H1 (cell line): ENCODE data around the gene COL4A3. TPM values are rescaled to one million over a fixed set of nuclear protein-coding genes. Genes with fewer than 3 reads are reported as not detected.

Experiments
- CTCF ChIA-PET: fragments of 300-600 bp; sonication (Branson Sonifier 250); formaldehyde crosslinking; loops from one replicate; lab custom pipeline; 2021; ENCODE audit not compliant: partially characterized antibody; lab: Charles Lee
- POLR2A ChIA-PET: fragments of 300-600 bp; sonication (Branson Sonifier 250); formaldehyde crosslinking; loops from one replicate; lab custom pipeline; 2021; ENCODE audit warnings: inconsistent platforms; ENCODE audit not compliant: partially characterized antibody; lab: Charles Lee
- DNase-seq, 2 experiments: peaks; one replicate each; pipeline versions ENCODE4 v3.0.0 to v3.0.0-alpha.2; 2010 to 2022; ENCODE audit warnings: low spot score in 2 of 2, low read depth in 1 of 2, mixed read lengths in 1 of 2
- FAIRE-seq: peaks from 2 replicates; lab custom pipeline; 2011; peaks lifted over from hg19 to GRCh38; lab: Jason Lieb, UNC
- H2AFZ ChIP-seq: 2 replicates; pipeline ENCODE4 v1.8.1; 2012; ENCODE audit warnings: low read length, inconsistent platforms
- H2AK5ac ChIP-seq: 2 replicates; pipeline ENCODE4 v1.6.1; 2013; ENCODE audit warnings: low read depth, low read length
- H2BK120ac ChIP-seq: replicated peaks from 2 replicates; pipeline ENCODE3; 2013; ENCODE audit warnings: low read depth, low read length, inconsistent platforms
- H2BK12ac ChIP-seq: 2 replicates; pipeline ENCODE4 v1.6.1; 2013; ENCODE audit warnings: low read depth, low read length
- H2BK15ac ChIP-seq: 2 replicates; pipeline ENCODE4 v1.6.1; 2013; ENCODE audit warnings: low read length
- H2BK20ac ChIP-seq: 2 replicates; pipeline ENCODE4 v1.6.1; 2013; ENCODE audit warnings: low read length
- H2BK5ac ChIP-seq: 2 replicates; pipeline ENCODE4 v1.6.1; 2013; ENCODE audit warnings: low read depth, low read length
- H3K14ac ChIP-seq: 2 replicates; pipeline ENCODE4 v1.6.1; 2013; ENCODE audit warnings: inconsistent platforms; ENCODE audit not compliant: insufficient read length
- H3K18ac ChIP-seq: 2 replicates; pipeline ENCODE4 v1.6.1; 2013; ENCODE audit warnings: low read length; ENCODE audit errors: extremely low read depth
- H3K23ac ChIP-seq: 2 replicates; pipeline ENCODE4 v1.6.1; 2013; ENCODE audit warnings: inconsistent platforms; ENCODE audit not compliant: insufficient read length
- H3K23me2 ChIP-seq: 2 replicates; pipeline ENCODE4 v1.6.1; 2013; ENCODE audit warnings: low read depth, low read length
- H3K27ac ChIP-seq: 2 replicates; pipeline ENCODE4 v1.6.1; 2011; ENCODE audit warnings: low read depth, low read length, inconsistent platforms
- H3K27me3 ChIP-seq, 4 experiments: replicated peaks in 1 of 4; 1 replicate in 1 of 4; 2 replicates in 3 of 4; pipeline versions ENCODE4 v1.6.1 to v1.8.1; 2011 to 2013; ENCODE audit warnings: low read length in 3 of 4, mild to moderate bottlenecking in 3 of 4, inconsistent platforms in 2 of 4, mixed read lengths in 2 of 4, moderate library complexity in 1 of 4; ENCODE audit not compliant: control insufficient read depth in 3 of 4, insufficient read depth in 3 of 4; ENCODE audit errors: extremely low read depth in 1 of 4
- H3K36me3 ChIP-seq, 4 experiments: 2 replicates each; pipeline versions ENCODE4 v1.6.1 to v1.8.1; 2011 to 2013; ENCODE audit warnings: mild to moderate bottlenecking in 4 of 4, low read length in 3 of 4, moderate library complexity in 2 of 4, control low read depth in 1 of 4, inconsistent platforms in 1 of 4; ENCODE audit not compliant: insufficient read depth in 4 of 4, control insufficient read depth in 2 of 4
- H3K4ac ChIP-seq: replicated peaks from 2 replicates; pipeline ENCODE3; 2013; ENCODE audit warnings: low read length, low read depth, mixed read lengths, inconsistent platforms; ENCODE audit not compliant: insufficient read length
- H3K4me1 ChIP-seq, 4 experiments: replicated peaks in 1 of 4; 1 replicate in 1 of 4; 2 replicates in 3 of 4; pipeline versions ENCODE4 v1.6.1 to v1.8.1; 2011 to 2013; ENCODE audit warnings: low read length in 3 of 4, inconsistent platforms in 2 of 4, mixed read lengths in 1 of 4; ENCODE audit not compliant: insufficient read depth in 4 of 4, control insufficient read depth in 3 of 4
- H3K4me2 ChIP-seq, 2 experiments: 2 replicates each; pipeline versions ENCODE4 v1.6.1 to v1.8.1; 2011 to 2013; ENCODE audit warnings: low read depth in 2 of 2, low read length in 2 of 2, control low read depth in 1 of 2, inconsistent platforms in 1 of 2, mild to moderate bottlenecking in 1 of 2; ENCODE audit not compliant: insufficient read depth in 1 of 2
- H3K4me3 ChIP-seq, 4 experiments: fragments of 200-600, 300-600 bp in 1 of 4; sonication (generic), shearing (Covaris generic), sonication (Bioruptor Twin) in 1 of 4; 2 replicates each; pipeline versions ENCODE4 v1.5.1 to v1.8.1; 2011 to 2016; ENCODE audit warnings: low read length in 4 of 4, low read depth in 3 of 4, control low read depth in 2 of 4, inconsistent platforms in 2 of 4, mild to moderate bottlenecking in 2 of 4, mixed read lengths in 1 of 4, moderate library complexity in 1 of 4; ENCODE audit not compliant: insufficient read depth in 2 of 4; ENCODE audit errors: extremely low read depth in 1 of 4
- H3K56ac ChIP-seq: replicated peaks from 2 replicates; pipeline ENCODE3; 2013; ENCODE audit warnings: low read depth, mild to moderate bottlenecking, mixed read lengths, low read length, inconsistent platforms; ENCODE audit not compliant: insufficient read length
- H3K79me1 ChIP-seq: 2 replicates; pipeline ENCODE4 v1.6.1; 2013; ENCODE audit warnings: low read depth, low read length, control low read depth
- H3K79me2 ChIP-seq, 2 experiments: 2 replicates each; pipeline versions ENCODE4 v1.6.1 to v1.8.1; 2012 to 2013; ENCODE audit warnings: low read length in 2 of 2, mild to moderate bottlenecking in 2 of 2, inconsistent platforms in 1 of 2; ENCODE audit not compliant: insufficient read depth in 2 of 2, control insufficient read depth in 1 of 2
- H3K9ac ChIP-seq, 4 experiments: replicated peaks in 1 of 4; 1 replicate in 1 of 4; 2 replicates in 3 of 4; pipeline versions ENCODE4 v1.6.1 to v1.8.1; 2011 to 2013; ENCODE audit warnings: low read depth in 3 of 4, low read length in 3 of 4, control low read depth in 2 of 4, mild to moderate bottlenecking in 2 of 4, moderate library complexity in 2 of 4, inconsistent platforms in 1 of 4; ENCODE audit errors: extremely low read depth in 1 of 4
- H3K9me3 ChIP-seq, 2 experiments: 2 replicates each; pipeline versions ENCODE4 v1.6.1 to v1.8.1; 2012 to 2013; ENCODE audit warnings: mild to moderate bottlenecking in 2 of 2, moderate library complexity in 2 of 2, control low read depth in 1 of 2, inconsistent platforms in 1 of 2, low read depth in 1 of 2, low read length in 1 of 2, mixed read lengths in 1 of 2; ENCODE audit not compliant: insufficient read depth in 2 of 2
- H4K20me1 ChIP-seq, 2 experiments: replicated peaks in 1 of 2; 2 replicates each; pipeline versions ENCODE3 to v1.8.1; 2011 to 2013; ENCODE audit warnings: inconsistent platforms in 2 of 2, low read length in 2 of 2, mild to moderate bottlenecking in 1 of 2; ENCODE audit not compliant: insufficient read depth in 2 of 2, control insufficient read depth in 1 of 2
- H4K5ac ChIP-seq: 2 replicates; pipeline ENCODE4 v1.6.1; 2013; ENCODE audit warnings: low read length, low read depth, mixed read lengths, inconsistent platforms; ENCODE audit not compliant: insufficient read length
- H4K8ac ChIP-seq: 2 replicates; pipeline ENCODE4 v1.8.0; 2013; ENCODE audit warnings: mild to moderate bottlenecking, moderate library complexity, low read length, inconsistent platforms; ENCODE audit not compliant: insufficient read depth; ENCODE audit errors: extremely low read depth
- H4K91ac ChIP-seq: replicated peaks from 2 replicates; pipeline ENCODE3; 2013; ENCODE audit warnings: low read length, mixed read lengths, inconsistent platforms; ENCODE audit not compliant: insufficient read length
- CBX8 ChIP-seq: fragments of 300-800, 300-1000 bp; sonication (generic); IDR thresholded peaks from 2 replicates; pipeline ENCODE4 v1.7.1; 2016; ENCODE audit warnings: low read depth, low read length, borderline replicate concordance
- SAP30 ChIP-seq: fragments of 300-600 bp; sonication (generic); IDR thresholded peaks from 2 replicates; pipeline ENCODE4 v1.7.1; 2012; ENCODE audit warnings: low read length, moderate library complexity, mild to moderate bottlenecking, inconsistent platforms; ENCODE audit not compliant: insufficient read depth, insufficient replicate concordance
- SIN3A ChIP-seq, 2 experiments: IDR thresholded peaks in 1 of 2; conservative IDR thresholded peaks in 1 of 2; 2 replicates each; pipeline ENCODE4 v1.6.1; 2011 to 2012; ENCODE audit warnings: low read length in 2 of 2, improper control_type of control experiment in 1 of 2, low read depth in 1 of 2, mild to moderate bottlenecking in 1 of 2
- SP4 ChIP-seq: IDR thresholded peaks from 2 replicates; pipeline ENCODE4 v1.6.1; 2012; ENCODE audit warnings: low read length, inconsistent platforms
- SRF ChIP-seq: IDR thresholded peaks from 2 replicates; pipeline ENCODE4 v1.6.1; 2011; ENCODE audit warnings: mild to moderate bottlenecking, low read depth, low read length, moderate library complexity
- WGBS, 2 experiments: shearing (Covaris generic) in 1 of 2; methylation state at CpG; one replicate each; pipeline versions ENCODE4 v1.1.6 to v1.1.7; 2013 to 2015; ENCODE audit warnings: low lambda C conversion rate in 2 of 2, mixed read lengths in 2 of 2, inconsistent platforms in 1 of 2, low coverage in 1 of 2, missing lambda C conversion rate in 1 of 2; ENCODE audit not compliant: insufficient replicate concordance in 2 of 2, insufficient coverage in 1 of 2, insufficient read length in 1 of 2; ENCODE audit errors: extremely low coverage in 1 of 2, missing lambda C conversion rate in 1 of 2; 5-methylcytosine and 5-hydroxymethylcytosine counted together
- polyA plus RNA-seq, 7 experiments: library from polyadenylated mRNA; depleted of rRNA in 3 of 7; stranded (reverse) in 5 of 7; unstranded in 2 of 7; fragments of >200 nt in 5 of 7; fragments of 200-250 nt in 2 of 7; gene quantifications; 1 replicate in 5 of 7; 2 replicates in 1 of 7; 4 replicates in 1 of 7; pipeline versions ENCODE4 v1.2.1 to v1.2.3, GENCODE V29; 2011 to 2013; ENCODE audit warnings: missing spikeins in 2 of 7, mixed read lengths in 2 of 7
- total RNA-seq: library from RNA; stranded (reverse); fragmentation: NEBNext Ultra II Directional; extraction: Animal tissue kit (Norgen Biotek cat#: 25700); gene quantifications from 2 replicates; pipeline ENCODE4 v1.2.1, GENCODE V29; 2021

Gene COL4A3
- total and polyA plus RNA-seq, 2 of the 8 experiments (the other 6 are each of a cell fraction or from before 2014, with no cell fraction given): 0.12 to 0.17 TPM

DNA sequence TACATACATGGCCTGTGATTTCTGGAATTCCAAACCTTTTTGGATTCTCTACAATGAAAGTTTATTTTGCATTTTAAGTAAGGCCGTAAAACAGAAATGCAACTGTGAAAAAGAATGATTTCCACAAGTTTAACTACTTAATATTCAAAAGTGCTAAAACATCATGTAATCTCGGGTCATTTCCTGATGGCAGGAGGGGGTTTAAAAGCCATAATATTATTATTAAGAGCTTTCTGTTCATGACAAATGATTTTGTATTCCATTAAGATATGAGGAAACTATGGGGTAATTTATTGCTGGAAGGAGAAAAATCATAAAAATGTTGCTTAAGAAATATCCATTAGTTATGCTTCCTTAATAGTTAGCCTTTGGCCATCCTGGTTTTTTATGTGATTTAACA, 65.7 kb downstream of the COL4A3 start:
- Histone ChIP-seq H3K56ac (no peak overlapping the region), H3K14ac (no peak overlapping the region), H3K9ac (no peak overlapping the region), H4K8ac (no peak overlapping the region), H3K79me1 (no peaks in the 10 kb centered on the region), H3K4me1 (no peaks in the 10 kb centered on the region), H2BK120ac (no peak overlapping the region), H2BK12ac (no peak overlapping the region), H2BK5ac (no peak overlapping the region), H3K36me3 (no peaks in the 10 kb centered on the region), H3K27ac (no peak overlapping the region), H2BK15ac (no peak overlapping the region), H4K20me1 (no peaks in the 10 kb centered on the region), H3K23me2 (no peaks in the 10 kb centered on the region; the same call in 1 of the 2 replicates), H3K4ac (no peak overlapping the region), H3K4me2 (no peak overlapping the region), H2AFZ (no peak overlapping the region), H3K23ac (no peak overlapping the region), H2BK20ac (no peak overlapping the region), H3K9me3 (no peaks in the 10 kb centered on the region), H3K79me2 (no peaks in the 10 kb centered on the region), H4K5ac (no peak overlapping the region), H3K4me3 (no peak overlapping the region), H4K91ac (no peak overlapping the region), H2AK5ac (no peak overlapping the region), H3K18ac (no peak overlapping the region), H3K27me3 (no peaks in the 10 kb centered on the region)
- no peak for TF ChIP-seq SP4
- TF ChIP-seq SRF: no peak
- no peak for TF ChIP-seq CBX8
- TF ChIP-seq SIN3A (conservative IDR thresholded peaks at IDR 0.05 in 1 of 2, IDR thresholded peaks at IDR 0.05 in 1 of 2; ENCODE audit: low read depth in 1 of 2, low read length in 2 of 2): no peak
- TF ChIP-seq SAP30: no peak
- no peak for DNase-seq
- no peak for FAIRE-seq
- CTCF ChIA-PET: interaction anchor here (1.0 to 1.9 kb wide), 5 partner anchors 9 to 102 kb away, joined by 3 to 8 read pairs (median 4); no protein-coding TSS in a partner anchor
- POLR2A ChIA-PET: no interaction called here
- WGBS, 2 experiments: 67% methylated on average over 2 of the region's 2 CpGs; no CpG with 5 or more reads in 1 of the 2 experiments
